Measurements from ENCODE around the gene CIITA.

The CIITA gene

DNA sequence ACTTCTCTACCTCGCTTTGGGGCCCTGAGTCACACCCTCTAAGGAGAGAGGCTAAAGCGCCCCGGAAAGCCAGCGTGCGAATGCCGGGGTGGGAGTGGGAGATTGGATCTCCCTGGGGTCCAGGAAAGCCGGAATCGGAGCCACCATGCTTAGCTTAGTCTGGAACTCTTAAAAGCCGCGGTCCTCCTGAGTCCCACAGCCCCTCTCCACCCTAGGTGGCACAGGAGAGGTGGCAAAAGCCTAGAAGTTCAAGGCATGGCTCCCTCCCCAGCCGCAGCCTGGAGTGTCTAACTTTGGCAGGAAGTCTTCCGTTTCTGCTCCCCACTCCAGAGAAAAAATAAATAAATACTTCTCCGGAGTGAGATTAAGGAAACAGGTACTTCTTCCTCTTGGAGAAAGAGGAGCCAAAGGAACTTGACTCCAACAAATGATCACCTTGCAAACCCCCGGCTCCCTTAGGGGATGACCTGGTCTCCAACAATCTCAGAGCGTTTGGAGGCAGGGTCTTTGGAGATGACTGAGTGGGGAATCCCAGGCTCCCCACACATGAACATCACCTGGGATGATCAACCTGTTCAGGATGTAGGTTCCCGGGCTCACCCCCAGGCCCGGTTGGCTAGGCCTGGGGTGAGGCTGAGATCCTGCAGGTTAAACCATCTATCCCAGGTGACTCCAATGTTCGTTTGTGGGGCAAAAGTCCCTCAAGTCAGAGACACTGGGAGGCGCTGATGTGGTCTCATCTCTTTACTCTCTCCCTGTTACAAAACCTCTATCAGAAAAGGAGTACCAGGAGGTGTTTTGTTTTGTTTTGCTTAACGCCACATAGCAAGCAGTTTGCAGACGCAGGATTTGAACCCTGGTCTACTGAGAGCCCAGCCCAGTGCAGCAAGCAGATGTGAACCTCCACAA lies 2.9 kb downstream of the CIITA start:
- no peak for DNase-seq (ENCODE audit: extremely low read depth in 1 of 2, low read depth in 1 of 2)

DNA sequence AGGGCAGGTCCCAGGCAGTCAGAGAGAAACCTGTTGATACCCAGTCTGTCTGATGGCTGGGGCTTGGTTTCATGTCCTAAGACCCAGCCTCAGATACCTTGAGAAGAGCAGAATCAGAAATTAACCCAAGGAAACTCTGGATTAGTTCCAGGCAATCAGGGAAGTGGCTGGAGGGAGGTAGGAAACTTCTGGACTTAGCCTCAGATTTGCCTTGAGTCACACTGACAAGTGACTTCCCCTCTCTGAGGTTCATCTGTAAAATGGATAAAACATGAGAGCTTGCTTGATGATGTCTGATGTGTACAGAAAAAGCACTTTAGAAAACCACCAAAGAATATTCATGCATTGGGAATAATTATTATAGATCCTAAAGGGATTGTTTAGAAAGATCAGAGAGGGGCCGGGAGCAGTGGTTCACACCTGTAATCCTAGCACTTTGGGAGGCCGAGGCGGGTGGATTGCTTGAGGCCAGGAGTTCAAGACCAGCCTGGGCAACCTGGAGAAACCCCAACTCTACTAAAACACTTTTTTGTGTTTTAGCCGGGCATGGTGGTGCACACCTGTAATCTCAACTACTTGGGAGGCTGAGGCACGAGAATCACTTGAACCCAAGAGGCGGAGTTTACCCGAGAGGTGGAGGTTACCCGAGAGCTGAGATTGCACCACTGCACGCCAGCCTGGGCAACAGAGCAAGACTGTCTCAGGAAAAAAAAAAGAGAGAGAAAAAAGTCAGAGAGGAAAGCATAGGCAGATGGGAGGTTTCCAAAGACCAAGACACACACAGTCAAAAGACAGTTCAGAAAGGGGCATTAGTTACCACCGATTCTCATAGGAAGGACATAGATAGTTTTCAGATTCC lies 3.8 kb downstream of the CIITA start:
- DNase-seq (ENCODE audit: extremely low read depth in 1 of 2, low read depth in 1 of 2): no peak

DNA sequence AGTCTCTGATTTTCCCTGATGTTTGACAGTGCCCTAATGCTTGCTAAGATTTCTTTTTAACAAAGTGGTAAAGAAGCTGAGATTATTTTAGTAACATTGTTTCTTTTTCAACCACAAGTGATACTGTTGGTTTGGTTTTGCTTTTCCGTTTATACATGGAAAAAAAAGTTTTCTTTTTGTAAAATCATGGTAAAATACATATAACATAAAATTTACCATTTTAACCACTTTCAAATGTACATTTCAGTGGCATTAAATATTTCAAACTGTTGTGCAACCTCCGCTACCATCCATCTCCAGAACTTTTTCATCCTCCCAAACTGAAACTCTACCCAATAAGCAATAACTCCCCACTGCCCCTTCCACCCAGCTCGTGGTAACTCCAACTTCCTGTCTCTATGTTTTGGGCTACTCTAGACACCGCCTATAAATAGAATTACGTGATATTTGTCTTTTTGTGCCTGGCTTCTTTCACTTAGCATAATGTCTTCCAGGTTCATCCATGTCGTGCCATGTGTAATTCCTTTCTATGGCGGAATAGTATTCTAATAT lies 4.6 kb downstream of the CIITA start:
- DNase-seq (ENCODE audit: extremely low read depth in 1 of 2, low read depth in 1 of 2): no peak

DNA sequence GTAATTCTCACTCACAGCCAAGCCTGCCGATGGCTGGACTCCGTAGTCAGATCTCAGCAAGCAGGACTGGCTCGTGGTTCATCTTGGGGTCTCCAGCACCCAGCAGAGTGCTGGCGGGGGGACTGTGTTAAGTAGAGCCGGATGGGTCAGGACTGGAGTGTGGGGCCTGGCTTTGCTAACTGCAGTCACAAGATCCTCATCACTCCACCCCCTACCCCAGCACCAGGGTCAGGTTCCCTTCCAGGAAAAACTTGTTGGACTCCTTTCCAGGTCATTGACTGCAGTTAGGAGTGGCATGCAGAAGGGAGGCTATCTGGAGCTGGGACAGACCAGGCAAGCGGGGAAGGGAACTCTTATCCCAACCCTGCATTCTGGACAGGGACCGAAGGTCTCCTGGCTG lies 6.0 kb downstream of the CIITA start:
- DNase-seq (ENCODE audit: extremely low read depth in 1 of 2, low read depth in 1 of 2): no peak

DNA sequence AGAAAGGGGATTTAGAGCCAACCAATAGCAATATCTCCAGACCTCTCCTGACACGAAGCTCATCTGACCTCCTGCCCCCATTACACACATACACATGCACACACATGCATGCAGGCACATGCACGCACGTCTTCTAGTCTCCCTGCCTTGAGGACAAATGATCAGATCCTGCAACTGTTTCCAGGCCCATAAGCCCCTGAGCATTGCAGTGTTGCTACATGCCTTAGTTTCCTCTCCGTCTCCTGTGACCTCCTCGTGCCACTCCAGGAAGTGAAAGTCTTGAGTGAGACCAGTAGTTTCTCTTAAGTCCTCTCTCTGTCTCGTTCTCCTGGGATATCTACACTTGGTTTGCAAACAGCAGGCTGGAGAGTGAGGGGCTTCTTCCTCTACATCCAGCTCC lies 8.2 kb downstream of the CIITA start:
- DNase-seq (ENCODE audit: extremely low read depth in 1 of 2, low read depth in 1 of 2): no peak

DNA sequence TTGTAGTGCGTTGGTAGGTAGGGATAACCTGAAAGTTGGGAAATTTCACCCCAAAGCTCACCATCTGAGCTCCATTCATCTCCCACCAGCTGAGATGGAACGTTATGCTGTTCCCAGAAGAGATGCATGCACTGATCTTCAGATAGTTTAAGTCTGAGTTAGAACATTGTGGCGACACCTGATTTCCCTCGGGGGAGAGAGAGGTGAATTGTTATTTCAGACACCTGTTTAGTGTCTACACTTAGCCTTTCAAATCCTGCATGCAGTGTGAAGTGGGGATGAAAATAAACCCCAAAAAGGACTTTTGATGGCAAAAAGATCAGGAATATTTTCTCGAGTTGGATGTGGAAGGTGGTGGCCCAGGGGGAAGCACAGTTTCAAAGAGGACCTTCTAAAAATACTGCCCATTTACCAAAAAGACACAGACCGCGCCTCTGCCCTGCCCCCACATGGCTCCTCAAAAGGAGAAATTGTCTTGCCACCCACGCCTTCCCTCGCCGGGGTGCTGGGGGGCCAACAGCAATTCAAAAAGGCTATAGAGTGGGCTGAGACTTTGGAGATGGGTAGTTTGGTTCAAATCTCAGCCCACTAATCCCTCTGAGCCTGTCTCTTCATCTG lies 11.4 kb downstream of the CIITA start:
- DNase-seq (ENCODE audit: extremely low read depth in 1 of 2, low read depth in 1 of 2): no peak

DNA sequence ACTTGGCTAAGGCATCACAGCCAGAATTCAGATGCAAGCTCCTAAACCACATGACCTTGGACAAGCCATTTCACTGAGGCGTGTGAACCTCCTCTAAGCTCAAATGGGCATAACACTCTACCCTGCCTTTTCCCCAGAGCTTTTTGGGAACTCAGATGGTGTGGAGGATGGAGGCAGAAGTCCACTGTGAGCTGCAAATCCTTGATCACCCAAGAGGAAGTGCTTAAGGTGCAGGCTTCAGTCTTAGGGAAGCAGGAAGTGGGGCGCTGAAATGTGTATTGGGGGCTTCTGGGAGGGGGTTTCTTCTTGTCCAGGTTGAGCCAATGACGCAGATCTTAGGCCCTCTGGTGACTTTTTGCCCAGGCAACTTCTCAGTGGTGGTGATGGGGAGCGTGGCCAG lies 12.9 kb downstream of the CIITA start:
- DNase-seq (ENCODE audit: extremely low read depth in 1 of 2, low read depth in 1 of 2): no peak

DNA sequence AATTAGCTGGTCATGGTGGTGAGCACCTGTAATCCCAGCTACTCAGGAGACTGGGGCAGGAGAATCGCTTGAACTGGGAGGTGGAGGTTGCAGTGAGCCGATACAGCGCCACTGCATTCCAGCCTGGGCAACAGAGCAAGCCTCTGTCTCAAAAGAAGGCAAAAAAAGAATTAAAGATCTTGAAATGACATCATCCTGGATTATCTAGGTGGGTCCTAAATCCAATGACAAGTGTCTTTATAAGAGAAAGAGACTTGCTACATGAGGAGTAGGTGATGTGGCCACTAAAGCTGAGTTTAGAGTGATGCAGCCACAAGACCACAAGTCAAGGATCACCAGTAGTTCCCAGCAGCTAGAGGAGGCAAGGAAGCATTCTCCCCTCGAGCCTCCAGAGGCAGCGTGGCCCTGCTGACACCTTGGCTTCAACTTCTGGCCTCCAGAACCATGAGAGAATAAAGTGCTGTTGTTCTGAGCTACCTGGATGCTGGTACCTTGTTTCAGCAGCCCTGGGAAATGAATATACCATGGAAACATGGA lies 15.8 kb downstream of the CIITA start:
- no peak for DNase-seq (ENCODE audit: extremely low read depth in 1 of 2, low read depth in 1 of 2)

DNA sequence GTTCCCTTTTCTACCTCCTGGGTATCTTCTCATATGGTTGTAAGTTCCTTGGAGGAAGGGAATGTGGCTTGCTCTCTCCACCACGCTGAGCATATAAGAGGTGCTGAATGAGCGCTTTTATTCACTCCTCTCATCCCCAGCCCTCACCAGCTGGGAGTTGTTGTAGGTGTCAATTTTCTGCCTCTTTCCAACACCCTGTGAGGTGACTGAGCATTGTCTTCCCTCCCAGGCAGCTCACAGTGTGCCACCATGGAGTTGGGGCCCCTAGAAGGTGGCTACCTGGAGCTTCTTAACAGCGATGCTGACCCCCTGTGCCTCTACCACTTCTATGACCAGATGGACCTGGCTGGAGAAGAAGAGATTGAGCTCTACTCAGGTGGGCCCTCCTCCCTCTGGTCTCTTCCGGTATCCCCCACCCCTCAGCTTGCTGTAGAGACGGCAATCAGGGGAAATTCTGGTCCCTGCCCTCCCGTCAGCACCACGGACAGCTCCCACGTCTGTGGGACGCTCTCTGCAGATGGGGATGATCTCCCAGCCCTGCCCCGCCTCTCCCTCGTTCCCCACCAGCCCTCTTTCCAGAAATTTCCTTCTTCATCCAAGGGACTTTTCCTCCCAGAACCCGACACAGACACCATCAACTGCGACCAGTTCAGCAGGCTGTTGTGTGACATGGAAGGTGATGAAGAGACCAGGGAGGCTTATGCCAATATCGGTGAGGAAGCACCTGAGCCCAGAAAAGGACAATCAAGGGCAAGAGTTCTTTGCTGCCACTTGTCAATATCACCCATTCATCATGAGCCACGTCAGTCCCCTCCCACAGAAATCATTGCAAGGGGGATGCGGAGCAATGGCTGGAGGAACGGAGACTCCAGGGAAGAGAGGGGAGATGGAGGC lies 18.3 kb downstream of the CIITA start:
- no peak for DNase-seq (ENCODE audit: extremely low read depth in 1 of 2, low read depth in 1 of 2)

DNA sequence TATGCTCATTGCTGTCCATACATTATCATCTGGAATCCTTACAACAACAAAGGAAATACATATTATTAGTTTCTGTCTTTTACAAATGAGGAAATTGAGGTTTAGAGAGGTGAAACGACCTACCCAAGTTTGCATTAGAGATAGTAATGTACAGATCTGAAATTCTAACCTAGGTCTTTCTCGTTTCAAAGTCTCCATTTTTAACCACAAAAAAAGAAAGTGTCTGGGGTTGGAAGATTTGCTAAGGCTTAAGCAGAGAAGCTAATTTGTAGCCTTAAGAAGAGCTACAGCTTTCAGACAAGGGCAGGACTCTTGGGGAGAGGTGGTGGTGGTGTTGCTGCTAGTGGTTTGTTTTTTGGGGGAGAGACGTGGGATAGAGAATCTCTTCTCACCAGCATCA lies 19.2 kb downstream of the CIITA start:
- DNase-seq (ENCODE audit: extremely low read depth in 1 of 2, low read depth in 1 of 2): no peak

DNA sequence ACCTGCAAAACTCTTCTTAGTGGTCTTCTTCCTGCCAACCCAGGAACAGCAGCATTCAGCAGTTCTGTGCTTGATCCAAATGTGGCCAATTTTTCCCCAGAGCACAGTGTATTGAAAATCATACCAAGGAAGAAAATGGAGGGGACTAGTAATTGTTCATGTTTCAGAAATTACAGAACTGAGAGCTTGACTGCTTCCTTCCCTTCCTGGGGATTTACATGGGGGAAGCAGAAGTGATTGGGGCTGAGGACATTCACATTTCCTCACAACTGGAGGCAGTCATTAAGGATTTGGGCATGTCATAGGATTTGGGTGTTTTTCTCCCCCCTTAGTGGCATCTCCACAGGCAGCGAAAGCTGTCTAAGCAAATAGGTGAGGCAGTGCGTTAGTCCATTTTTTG lies 19.7 kb downstream of the CIITA start:
- no peak for DNase-seq (ENCODE audit: extremely low read depth in 1 of 2, low read depth in 1 of 2)

DNA sequence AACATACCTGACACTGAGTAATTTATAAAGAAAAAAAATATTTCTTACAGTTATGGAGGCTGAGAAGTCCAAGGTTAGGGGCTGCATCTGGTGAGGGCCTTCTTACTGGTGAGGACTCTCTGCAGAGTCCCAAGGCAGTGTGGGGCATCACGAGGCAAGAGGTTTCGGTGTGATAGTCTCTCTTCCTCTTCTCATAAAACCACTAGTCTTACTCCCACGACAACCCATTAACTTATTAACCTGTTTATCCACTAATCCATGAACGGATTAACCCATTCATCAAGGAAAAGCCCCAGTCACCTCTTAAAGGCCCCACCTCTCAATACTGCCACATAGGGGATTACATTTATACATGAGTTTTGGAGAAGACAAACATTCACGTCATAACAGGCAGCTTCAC lies 20.1 kb downstream of the CIITA start:
- no peak for DNase-seq (ENCODE audit: extremely low read depth in 1 of 2, low read depth in 1 of 2)

DNA sequence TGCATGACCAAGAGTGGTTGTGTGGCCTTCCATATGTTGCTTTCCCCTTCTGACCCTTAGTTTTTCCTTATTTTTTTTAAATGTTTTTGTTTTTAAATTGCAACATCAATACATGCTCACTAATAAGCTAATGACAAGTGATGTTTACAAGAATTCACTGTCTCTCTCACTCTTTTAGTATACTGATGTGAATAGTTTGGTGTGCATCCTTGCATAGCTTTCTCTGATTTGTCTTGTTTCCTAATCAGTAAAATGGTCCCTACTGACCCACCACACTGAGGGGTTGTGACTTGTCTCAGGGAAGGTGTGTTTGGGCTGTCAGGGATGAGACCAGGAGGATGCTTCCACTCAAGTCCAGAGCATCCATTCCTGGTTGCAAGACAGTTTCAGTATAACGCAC lies 26.0 kb downstream of the CIITA start:
- no peak for DNase-seq (ENCODE audit: extremely low read depth in 1 of 2, low read depth in 1 of 2)

DNA sequence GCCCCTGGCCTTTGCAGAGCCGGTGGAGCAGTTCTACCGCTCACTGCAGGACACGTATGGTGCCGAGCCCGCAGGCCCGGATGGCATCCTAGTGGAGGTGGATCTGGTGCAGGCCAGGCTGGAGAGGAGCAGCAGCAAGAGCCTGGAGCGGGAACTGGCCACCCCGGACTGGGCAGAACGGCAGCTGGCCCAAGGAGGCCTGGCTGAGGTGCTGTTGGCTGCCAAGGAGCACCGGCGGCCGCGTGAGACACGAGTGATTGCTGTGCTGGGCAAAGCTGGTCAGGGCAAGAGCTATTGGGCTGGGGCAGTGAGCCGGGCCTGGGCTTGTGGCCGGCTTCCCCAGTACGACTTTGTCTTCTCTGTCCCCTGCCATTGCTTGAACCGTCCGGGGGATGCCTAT lies 29.5 kb downstream of the CIITA start:
- no peak for DNase-seq (ENCODE audit: extremely low read depth in 1 of 2, low read depth in 1 of 2)

DNA sequence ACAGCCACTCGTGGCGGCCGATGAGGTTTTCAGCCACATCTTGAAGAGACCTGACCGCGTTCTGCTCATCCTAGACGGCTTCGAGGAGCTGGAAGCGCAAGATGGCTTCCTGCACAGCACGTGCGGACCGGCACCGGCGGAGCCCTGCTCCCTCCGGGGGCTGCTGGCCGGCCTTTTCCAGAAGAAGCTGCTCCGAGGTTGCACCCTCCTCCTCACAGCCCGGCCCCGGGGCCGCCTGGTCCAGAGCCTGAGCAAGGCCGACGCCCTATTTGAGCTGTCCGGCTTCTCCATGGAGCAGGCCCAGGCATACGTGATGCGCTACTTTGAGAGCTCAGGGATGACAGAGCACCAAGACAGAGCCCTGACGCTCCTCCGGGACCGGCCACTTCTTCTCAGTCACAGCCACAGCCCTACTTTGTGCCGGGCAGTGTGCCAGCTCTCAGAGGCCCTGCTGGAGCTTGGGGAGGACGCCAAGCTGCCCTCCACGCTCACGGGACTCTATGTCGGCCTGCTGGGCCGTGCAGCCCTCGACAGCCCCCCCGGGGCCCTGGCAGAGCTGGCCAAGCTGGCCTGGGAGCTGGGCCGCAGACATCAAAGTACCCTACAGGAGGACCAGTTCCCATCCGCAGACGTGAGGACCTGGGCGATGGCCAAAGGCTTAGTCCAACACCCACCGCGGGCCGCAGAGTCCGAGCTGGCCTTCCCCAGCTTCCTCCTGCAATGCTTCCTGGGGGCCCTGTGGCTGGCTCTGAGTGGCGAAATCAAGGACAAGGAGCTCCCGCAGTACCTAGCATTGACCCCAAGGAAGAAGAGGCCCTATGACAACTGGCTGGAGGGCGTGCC lies 30.1 kb downstream of the CIITA start:
- no peak for DNase-seq (ENCODE audit: extremely low read depth in 1 of 2, low read depth in 1 of 2)

DNA sequence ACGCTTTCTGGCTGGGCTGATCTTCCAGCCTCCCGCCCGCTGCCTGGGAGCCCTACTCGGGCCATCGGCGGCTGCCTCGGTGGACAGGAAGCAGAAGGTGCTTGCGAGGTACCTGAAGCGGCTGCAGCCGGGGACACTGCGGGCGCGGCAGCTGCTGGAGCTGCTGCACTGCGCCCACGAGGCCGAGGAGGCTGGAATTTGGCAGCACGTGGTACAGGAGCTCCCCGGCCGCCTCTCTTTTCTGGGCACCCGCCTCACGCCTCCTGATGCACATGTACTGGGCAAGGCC lies 30.7 kb downstream of the CIITA start:
- DNase-seq (ENCODE audit: extremely low read depth in 1 of 2, low read depth in 1 of 2): no peak

DNA sequence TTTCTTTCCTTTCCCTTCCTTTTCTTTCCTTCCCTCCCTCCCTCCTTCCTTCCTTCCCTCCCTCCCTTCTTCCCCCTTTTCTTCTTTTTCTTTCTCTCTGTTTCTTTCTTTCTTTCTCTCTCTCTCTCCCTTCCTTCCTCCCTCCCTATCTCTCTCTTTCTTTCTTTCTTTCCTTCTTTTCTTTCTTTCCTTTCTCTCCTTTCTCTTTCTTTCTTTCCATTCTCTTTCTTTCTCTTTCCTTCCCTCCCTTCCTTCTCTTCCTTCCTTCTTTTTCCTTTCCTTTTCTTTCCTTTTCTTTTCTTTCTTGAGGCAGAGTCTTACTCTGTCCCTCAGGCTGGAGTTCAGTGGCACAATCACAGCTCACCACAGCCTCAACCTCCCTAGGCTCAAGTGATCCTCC lies 34.3 kb downstream of the CIITA start:
- DNase-seq (ENCODE audit: extremely low read depth in 1 of 2, low read depth in 1 of 2): no peak

DNA sequence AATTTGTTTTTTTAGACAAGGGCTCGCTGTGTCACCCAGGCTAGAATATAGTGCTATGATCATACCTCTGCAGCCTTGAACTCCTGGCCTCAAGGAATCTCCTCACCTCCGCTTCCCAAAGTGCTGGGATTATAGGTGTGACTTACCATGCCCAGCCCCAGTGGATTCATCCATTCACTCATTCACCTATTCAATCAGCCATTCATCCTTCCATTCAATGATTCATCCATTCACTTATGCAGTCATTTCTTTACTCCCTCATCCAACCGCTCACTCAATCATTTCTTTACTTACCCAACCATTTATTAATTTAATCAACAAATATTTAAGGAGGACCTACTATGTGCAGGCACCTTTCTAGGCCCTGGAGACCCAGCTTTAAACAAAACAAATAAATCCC lies 39.5 kb downstream of the CIITA start:
- DNase-seq (ENCODE audit: extremely low read depth in 1 of 2, low read depth in 1 of 2): no peak

DNA sequence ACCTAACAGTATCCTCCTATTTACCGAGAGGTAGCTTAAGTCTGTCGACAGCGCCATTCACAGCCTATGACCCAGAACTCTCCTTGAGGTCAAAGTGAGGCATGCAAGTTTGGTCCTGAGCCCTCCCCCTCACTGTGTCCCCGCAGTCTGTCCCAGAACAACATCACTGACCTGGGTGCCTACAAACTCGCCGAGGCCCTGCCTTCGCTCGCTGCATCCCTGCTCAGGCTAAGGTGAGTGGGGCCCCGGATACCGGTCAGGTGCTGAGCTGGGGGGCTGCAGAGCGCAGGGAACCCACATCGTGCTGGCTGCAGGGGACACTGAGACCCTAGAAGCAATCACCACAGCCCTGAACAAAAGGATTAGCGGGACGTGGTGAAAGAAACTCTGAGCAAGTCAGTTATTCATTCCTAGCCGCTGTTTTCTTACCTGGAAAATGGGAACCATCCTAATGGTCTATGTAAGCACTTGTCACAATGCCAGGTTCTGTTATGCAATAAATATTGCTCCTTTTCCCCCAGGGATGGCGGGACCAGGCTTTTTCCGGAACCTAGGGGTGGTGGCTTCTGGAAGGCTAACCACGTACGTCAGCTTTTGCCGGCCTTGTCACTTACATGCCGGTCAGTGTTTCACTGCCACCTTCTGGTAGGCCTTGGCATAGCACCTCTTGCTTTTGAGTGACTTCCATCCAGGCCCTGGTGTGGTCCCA lies 41.4 kb downstream of the CIITA start:
- DNase-seq (ENCODE audit: extremely low read depth in 1 of 2, low read depth in 1 of 2): peak; percentile 57 to 81
